ENCODE results near the gene STXBP3.
"Not testable (repeated sequence)": the region's sequence is repeated elsewhere in the genome, so short reads cannot be mapped to it uniquely, and the experiment has no call there.

Gene STXBP3, protein sequence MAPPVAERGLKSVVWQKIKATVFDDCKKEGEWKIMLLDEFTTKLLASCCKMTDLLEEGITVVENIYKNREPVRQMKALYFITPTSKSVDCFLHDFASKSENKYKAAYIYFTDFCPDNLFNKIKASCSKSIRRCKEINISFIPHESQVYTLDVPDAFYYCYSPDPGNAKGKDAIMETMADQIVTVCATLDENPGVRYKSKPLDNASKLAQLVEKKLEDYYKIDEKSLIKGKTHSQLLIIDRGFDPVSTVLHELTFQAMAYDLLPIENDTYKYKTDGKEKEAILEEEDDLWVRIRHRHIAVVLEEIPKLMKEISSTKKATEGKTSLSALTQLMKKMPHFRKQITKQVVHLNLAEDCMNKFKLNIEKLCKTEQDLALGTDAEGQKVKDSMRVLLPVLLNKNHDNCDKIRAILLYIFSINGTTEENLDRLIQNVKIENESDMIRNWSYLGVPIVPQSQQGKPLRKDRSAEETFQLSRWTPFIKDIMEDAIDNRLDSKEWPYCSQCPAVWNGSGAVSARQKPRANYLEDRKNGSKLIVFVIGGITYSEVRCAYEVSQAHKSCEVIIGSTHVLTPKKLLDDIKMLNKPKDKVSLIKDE

DNA sequence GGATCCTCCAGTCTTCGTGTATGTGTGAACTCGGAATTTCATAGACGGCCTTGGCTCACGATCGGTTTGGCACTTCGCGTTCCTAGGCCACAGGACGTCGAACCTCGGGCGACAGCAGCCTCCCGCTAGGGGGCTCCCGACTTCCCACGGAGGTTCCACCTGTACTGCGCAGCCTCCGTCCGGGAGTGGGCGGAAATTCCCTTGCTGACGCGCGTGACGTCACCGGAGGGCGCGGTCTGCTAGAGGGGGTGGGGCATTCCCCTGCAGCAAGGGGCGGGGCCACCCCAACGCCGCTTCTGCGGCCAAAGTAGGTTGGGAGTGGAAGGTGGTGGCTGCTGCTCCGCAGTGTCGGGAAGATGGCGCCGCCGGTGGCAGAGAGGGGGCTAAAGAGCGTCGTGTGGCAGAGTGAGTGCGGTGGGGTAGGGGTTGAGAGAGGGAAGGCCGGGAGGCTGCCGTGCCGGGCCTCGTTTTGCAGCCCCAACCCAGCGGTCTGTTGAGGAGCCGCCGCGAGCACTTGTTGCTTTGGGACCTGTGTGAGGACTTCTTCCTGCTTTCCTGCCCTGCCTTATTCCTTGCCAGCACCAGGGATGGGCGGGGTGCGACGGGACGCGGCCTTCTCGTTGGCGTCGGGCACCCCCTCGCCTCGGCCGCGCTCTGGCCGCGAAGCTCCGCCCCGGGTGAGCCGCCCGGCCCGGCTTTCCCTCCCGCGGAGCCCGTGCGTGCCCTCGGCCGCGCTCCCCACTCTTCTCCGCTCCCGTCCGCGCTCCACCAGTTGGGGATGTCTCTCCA is at the start of gene STXBP3:
Gene STXBP3 (plus strand): TSS at position 293 of the 789 bp plus-strand sequence. CDS start 64 bp downstream, at position 357.
- peak; percentile 100 for DNase-seq

DNA sequence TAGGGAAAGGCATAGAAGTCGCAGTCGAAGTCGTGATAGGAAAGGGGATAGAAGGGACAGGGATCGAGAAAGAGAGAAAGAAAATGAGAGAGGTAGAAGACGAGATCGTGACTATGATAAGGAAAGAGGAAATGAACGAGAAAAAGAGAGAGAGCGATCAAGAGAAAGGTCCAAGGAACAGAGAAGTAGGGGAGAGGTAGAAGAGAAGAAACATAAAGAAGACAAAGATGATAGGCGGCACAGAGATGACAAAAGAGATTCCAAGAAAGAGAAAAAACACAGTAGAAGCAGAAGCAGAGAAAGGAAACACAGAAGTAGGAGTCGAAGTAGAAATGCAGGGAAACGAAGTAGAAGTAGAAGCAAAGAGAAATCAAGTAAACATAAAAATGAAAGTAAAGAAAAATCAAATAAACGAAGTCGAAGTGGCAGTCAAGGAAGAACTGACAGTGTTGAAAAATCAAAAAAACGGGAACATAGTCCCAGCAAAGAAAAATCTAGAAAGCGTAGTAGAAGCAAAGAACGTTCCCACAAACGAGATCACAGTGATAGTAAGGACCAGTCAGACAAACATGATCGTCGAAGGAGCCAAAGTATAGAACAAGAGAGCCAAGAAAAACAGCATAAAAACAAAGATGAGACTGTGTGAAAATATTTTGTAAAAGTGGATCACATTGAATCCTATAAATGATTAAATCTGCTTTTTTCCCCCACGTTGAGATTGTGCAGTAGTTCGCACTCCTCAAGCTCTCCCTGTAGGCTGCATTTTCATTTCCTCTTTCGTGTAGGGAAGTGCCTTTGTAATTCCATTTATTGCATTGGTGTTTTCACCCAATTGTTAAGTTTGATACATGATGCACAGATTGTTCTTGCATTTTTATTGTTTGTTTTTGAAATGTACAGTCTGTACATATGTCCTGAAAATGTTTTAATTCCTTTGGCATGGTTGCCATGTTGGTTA is 46.8 kb upstream of the STXBP3 start:
- DNase-seq, result no peak

DNA sequence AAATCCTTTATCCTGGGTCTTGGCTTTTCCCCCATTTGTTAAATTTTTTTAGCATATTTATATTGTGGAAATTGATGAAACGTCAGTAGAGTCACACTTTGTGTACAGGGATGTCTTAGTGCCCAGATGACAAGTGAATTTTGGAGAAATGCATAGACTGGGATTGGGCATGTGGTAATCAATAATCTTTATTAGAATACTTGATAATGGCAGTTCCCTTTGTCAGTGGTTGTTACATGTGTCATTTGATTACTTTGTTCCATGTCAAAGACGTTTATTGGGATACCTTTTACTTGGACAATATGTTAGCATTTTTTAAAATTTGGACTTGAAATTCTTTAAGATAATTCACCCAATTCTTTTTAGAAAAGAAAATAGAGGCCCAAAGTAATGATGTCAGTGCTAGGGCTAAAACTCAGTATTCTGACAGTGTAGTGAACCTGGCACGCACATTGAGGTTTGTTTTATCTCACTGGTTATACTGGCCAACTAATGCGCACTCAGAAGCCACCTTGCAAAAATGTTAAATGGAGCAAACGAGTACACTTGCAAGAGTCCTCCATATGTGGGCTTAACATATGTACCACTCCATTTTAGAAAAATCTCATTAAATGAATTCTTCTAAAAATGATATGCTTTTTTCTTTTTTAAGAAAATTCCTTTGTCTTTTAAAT is 45.2 kb upstream of the STXBP3 start:
- no peak for DNase-seq

DNA sequence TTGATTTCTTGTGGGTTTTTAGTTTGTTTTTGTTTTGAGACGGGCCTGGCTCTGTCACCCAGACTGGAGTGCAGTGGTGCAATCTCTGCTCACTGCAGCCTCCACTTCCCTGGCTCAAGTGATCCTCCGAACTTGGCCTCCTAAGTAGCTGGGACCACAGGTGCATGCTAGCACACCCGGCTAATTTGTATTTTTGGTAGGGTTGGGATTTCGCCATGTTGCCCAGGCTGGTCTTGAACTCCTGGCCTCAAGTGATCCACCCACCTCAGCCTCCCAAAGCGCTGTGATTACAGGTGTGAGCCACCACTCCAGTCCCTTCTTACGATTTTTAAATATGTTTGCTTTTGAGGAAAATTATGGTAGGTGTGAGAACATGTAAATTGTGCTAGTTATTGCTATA is 44.4 kb upstream of the STXBP3 start:
- not testable (repeated sequence) for DNase-seq

DNA sequence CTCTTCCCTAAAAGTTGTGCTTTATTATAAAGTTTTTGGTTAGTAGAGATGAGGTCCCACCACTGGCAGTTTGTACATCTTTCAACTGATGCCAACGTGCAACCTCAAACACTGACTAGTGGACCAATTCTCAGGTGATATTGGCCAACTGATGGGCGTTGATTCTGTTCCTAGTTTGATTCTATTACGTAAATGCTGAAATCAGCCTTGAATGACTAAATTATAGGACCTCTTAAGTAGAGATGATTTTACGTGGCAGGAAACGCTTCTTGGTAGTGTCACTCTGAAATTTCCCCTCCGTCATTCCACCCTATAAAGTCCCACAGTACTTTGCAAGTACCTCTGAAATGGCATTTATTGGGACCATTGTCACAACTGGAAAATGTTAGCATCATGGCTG is 42.5 kb upstream of the STXBP3 start:
- DNase-seq, result no peak

DNA sequence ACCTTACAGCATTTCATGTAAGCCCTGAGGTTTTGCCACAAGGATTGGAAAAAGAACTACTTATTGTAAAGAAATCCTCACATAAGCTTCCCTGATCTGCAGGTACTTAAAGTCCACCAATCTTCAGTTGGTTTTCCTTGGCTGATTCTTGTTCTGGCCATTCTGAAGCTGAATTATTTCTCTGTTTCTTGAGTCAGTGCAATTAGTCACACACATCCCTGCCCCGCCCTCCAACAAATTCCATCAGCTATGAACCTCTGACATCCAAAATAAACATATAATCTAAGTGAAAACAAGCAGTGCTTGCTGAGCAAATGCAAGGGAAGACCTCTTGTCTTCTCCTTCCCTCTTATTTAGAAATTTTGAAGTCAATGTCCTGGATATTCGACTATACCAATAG is 42.0 kb upstream of the STXBP3 start:
- no peak for DNase-seq

DNA sequence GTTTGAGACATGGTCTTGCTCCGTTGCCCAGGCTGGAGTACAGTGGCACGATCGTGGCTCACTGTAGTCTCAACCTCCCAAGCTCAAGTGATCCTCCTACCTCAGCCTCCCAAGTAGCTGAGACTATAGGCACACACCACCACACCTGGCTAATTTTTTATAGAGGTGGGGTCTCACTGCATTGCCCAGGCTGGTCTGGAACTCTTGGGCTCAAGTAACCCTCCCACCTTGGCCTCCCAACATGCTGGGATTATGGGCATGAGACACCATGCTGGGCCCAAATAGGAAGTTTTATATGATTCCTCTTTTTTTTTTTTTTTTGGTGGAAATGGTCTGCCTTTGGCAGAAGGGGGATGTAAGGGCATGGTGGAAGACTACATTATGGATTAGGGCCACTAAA is 39.8 kb upstream of the STXBP3 start:
- no peak for DNase-seq

DNA sequence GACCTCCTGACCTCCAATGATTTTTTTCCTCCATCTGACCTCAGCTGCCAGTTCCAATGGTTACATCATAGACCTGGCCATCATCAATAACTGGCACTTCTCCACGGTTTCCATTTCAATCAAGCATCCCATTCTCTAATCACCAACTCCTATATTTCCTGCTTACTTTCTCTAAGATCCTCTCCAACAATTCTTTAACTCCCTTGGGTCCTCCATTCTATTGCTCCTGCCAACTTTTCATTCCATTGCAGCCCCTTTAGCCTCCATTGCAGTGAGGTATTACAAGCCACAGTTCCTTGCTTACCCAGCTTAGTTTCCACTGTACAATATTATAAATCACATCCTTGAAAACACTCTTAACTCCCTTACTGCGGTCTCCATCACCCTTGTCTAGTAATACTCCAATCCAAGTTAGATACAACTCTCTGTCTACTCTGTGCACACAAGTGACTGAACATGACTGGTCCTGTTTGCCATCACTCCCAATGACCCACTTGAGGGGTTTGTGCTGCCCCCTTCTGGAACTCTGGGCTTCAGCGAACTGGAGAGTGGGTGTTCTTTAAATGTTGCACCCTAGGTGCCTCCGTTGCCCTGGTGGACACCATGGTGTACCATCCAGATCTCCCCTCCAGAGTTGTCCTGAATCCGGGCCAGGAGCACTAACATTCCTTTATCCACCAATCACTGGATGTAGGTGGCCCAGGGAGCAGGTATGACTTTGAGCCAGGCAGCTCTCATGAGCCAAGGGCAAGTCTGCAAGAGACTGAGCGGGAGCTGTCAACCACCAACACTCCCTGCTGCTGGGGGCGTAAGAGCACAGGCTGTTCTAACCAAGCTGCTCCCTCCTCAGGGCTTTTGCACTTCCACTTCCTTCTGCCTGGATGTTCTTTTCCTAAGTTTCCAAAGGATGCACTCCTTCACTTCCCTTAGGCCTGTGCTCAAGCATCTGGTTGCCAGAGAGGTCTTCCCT is 37.5 kb upstream of the STXBP3 start:
- peak; percentile 72 for DNase-seq

DNA sequence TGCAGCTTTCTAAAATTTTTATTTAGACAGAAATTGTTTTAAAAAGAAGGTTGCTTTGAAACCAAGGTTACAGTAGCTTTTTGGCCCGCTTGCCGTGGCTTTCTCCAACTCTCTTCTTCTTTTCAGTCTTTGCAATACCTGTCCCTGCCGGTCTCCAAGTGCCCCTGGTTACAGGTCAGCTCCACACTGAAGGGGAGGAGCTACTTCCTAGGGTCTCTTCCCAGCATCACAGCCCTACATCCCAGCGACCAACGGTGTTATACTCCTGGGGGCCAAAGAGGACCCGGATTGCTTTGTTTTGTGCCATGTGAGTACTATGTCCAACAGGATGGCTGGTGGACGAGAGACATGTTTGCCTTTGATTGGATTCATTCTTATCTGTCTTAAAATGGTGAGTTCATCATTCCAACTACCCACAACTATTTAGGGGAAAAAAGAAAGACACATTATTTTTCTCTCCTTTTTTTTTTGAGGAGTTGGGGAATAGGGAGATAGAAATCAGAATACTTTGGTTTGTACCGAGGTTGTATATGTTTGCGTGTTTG is 33.8 kb upstream of the STXBP3 start, which contains the start of gene FNDC7:
Gene FNDC7 (plus strand): TSS at position 303 of the 545 bp plus-strand sequence. CDS start 26 bp downstream, at position 329.
- no peak for DNase-seq

DNA sequence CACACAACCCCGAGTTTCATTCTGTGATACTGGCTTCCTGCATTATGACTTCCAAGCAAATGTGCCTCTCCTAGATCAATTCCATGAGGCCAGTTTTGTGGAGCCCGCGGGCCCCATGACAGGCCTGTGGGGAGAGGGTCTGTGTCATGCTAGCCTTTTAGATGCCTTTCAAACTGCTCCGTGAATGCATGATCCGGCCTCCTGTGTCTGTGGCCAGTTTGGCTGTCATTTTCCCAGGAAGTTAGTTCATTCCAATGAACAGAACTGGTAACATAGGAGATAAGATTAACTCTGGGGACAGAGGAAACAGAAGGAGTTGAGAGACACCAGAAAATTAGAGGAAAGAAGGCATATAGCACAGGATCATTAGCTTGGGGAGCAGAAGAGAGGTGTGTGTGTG is 30.5 kb upstream of the STXBP3 start:
- no peak for DNase-seq

DNA sequence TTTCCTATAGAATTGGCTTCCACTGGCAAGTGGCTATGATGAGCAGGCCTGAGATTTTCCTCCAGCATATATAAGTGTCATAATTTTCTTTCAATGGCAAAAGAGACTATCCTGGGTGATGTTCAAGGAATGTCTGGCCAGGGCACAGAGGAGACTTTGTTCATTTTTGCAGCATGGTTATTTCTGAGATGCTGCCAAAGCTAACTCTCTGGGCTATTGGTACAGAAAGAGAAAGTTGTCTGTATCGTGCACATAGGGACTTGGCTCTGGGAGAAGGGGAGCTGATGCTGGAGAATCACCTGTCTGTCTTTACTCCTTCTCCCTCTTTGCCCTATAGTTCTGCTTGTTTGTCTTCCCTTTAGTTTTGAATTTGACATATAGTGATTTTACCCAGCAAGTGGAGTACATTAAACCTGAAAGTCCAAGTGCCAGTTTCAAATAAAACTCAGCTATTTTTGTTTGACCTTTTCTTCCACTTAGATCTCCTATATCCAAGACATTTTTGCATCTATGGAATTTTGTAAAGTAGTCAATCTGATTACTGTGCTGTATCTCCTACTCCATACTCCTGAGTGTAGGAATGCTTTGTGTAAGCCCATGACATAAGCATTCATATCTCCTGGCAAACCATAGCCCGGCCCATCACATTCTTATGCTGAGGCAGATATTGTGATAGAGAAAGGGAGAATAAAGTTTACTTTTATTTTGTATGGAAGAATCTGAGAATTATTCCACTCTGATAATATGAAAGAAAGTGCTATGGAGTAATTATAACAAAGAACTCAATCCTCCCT is 29.8 kb upstream of the STXBP3 start:
- DNase-seq, result no peak

DNA sequence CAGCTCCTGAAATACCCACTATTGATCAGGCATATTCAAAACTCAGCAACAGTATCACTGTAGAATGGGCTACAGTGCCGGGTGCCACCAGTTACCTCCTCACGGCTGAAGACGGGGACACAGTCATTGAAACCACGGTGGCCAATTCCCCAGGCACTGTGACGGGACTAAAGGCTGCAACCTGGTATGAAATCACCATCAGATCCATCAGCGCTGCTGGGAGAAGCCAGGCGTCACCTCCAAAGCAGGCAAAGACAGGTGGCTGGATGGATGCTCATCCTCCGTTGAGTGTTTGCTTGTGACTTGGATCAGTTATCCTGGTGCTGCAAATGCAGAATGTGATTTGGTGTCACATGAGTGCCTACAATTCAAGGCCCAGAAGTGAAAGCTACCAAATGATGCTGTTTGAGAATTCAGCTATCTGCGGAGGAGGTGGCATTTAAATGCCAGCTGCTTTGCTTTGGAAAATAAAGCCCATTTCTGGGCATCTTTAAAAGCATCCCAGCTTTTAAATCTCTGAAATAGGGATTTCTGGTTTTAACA is 28.6 kb upstream of the STXBP3 start:
- DNase-seq, result no peak

DNA sequence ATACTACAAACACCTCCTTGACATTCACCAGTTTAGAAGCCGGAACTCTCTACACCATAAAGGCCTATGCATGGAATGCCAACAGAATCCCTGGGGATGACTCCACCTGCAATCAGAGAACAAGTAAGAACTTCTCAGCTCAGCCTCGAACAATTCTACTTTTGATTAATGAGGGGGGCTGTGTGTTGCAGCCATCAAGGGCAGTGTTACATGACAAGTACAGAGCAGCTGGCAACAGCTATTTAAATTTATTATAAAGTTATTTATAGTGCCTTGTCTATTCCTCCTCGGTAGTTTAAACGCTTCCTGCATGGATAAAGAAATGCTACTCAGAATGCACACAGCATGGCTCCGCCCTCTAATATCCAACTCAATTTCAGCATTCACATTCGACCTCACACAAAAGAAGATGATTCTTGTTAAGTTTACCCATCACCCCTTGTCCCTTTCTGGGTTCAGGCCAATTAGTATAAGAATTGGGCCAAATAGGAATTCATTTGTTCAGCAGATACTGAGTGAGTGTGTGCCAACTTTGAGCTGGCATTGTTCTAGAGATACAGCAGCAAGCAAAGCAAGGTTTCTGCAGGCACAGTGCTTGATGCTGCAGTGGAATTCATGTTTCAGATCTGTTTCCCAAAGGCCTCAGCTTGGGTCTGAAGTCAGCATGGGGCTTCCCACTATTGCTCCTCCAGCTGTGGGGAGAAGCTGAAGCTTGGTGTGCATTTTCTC is 27.4 kb upstream of the STXBP3 start:
- DNase-seq, result no peak

DNA sequence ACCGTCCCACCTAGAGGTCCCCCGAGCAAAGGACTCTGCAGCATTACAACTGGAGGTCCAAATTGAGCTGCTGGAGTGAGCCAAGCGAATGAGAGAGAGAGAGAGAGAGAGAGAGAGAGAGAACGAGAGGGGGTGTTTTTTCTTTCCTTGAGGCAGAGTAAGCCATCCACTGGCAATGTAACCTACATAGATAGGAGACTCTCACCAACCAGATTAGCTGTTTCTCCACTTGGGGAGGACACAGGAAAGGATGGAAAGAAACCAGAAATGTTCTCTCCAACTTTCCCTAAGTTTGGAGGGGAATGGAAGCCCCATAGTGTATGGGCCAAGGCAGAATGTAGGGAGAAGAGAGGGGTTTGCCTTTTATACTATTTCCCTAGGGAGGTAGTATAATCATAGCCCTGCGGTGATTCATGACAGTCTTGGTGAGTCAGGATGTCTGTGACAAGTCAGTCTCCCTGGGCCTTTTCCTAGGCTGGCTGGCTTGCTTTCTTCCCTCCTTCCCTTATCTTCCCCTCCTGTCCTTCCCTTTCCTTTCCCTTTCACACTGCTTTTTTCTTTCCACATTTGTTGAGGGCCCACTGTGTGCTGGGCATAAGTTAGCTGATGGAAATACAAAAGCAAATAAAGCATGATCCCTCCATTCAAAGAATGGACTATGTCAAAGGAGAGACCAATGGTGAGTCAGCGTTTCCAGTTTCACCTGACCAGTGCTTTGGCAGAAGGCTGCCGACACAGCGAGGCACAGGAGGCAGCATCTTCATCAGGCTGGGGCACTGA is 26.6 kb upstream of the STXBP3 start:
- no peak for DNase-seq

DNA sequence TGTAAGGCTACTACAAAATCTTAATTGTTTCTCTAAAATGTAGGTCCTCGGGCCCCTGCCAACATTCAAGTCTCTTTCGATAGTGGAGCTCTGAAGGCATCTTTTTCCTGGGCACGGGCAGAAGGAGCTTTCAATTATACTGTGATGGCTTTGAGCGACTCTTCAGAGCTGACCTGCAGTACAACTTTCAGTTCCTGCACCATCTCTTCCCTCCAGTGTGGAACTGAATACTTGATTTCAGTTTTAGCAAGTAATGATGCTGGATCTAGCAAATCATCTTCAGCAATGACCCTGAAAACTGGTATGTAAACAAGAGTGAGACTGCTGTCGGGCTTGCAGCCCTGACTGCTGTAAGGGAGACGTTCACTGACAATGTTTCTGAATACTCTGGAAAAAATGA is 24.2 kb upstream of the STXBP3 start:
- DNase-seq, result no peak

DNA sequence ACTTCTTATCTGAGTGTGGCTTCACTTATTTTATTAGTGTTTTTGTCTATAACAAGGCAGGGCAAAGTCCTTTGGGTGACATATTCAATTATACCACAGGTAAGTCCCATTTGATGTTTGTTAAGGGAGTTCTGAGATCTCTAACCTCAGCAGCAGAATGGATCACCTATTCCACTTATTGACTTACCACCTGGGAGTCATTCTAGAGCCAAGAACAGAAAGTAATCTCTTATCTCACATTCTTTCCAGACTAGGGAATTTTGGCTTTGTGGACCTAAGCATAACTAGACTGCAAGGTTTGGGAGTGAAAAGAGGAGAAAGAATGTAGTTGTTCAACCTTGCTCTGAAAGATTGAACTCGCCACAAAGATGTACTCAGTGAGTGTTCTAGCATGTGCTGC is 20.6 kb upstream of the STXBP3 start:
- no peak for DNase-seq

DNA sequence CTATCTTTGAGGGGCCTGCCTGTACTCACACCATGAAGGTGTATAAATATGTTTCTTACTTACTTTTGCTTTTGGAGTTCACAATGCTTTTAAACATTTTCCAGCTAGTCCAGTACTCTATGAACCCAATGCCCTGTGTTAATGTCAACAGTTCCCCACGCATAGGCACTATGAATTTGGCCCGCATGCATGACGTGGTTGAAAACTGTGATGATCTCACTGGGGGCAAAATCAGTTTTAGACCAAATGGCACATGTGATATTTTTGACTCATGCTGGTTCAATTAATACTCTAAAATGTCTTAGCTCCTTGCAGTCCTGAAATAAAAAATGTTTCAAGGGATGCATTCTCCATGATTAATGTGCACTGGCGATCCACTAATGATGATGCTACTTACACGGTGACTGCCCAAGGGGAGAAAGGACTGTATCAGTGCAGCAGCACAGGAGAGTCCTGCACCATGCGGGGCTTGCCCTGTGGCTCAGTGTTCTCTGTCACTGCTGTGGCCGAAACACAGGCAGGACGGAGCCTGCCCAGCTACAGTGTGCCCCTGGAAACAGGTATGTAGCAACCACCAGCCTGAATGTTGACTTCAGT is 18.0 kb upstream of the STXBP3 start:
- DNase-seq, result no peak
